GM12892 (cell line): ENCODE data around the gene SAMD14.

ENCODE experiments used
- POLR2A ChIP-seq: IDR thresholded peaks from 2 replicates; pipeline ENCODE4 v1.6.1; 2011; ENCODE audit warnings: low read depth, low read length, control low read depth
- POLR2AphosphoS5 ChIP-seq: IDR thresholded peaks from 2 replicates; pipeline ENCODE4 v1.6.1; 2011; ENCODE audit warnings: low read depth, low read length, control low read depth
- TAF1 ChIP-seq: IDR thresholded peaks from 2 replicates; pipeline ENCODE4 v1.6.1; 2011; ENCODE audit warnings: low read depth, mild to moderate bottlenecking, control low read depth, low read length, borderline replicate concordance

- TF ChIP-seq POLR2A, result no peak; the same call in 1 of the 2 replicates
- TF ChIP-seq POLR2AphosphoS5, result peak; percentile 57; the same call in 1 of the 2 replicates
- TF ChIP-seq TAF1, result peak; percentile 47; the same call in 1 of the 2 replicates
These were observed 22.1 kb upstream of the SAMD14 start for GRCh38 chr17:50151937-50152547.
